ENCODE data around the gene PHF12.

PHF12 gene

DNA sequence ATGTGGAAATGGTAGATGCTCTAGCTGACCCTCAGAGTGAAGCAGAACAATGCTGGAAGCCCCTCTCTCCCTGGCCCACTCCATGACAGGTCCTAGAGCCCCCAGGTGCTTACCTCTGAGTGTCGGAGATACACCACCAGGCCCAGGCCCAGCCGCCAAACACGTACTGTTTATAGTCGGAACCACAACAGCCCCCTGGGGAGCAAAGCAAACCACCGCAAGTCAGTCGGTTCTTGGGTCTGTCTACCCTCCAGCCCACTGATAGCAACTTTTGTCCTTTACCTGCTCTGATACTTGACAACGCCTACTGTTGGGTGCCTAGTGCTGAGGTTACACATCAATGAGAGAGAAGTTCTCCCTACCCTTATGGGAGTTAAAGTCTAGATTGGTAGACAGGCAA is 62.5 kb downstream of the PHF12 start:
- ATAC-seq: no peak
- TF ChIP-seq BACH2 (CRISPR knock-in tag; IDR thresholded peaks at IDR 0.05; ENCODE audit: borderline replicate concordance) (no peak), TCF4 (CRISPR knock-in tag; IDR thresholded peaks at IDR 0.05; ENCODE audit: borderline replicate concordance) (no peak), PPARA (CRISPR knock-in tag; IDR thresholded peaks at IDR 0.05; ENCODE audit: borderline replicate concordance) (no peak), ZFP3 (CRISPR knock-in tag; IDR thresholded peaks at IDR 0.05) (no peak), ZNF70 (CRISPR knock-in tag; IDR thresholded peaks at IDR 0.05) (no peak), ZNF8 (CRISPR knock-in tag; IDR thresholded peaks at IDR 0.05) (no peak), ISL1 (CRISPR knock-in tag; IDR thresholded peaks at IDR 0.05) (no peak), OSR1 (CRISPR knock-in tag; IDR thresholded peaks at IDR 0.05) (no peak), CSDC2 (CRISPR knock-in tag; IDR thresholded peaks at IDR 0.05) (no peak), TOX (CRISPR knock-in tag; IDR thresholded peaks at IDR 0.05; ENCODE audit: borderline replicate concordance) (no peak), ZNF565 (CRISPR knock-in tag; conservative IDR thresholded peaks at IDR 0.05; ENCODE audit: low read depth) (no peak), ARNTL (CRISPR knock-in tag; IDR thresholded peaks at IDR 0.05; ENCODE audit: borderline replicate concordance, low read depth) (no peak), ZFP30 (CRISPR knock-in tag; IDR thresholded peaks at IDR 0.05) (no peak), GLIS3 (CRISPR knock-in tag; IDR thresholded peaks at IDR 0.05) (no peak), ESRRG (CRISPR knock-in tag; IDR thresholded peaks at IDR 0.05) (no peak), SNAI2 (CRISPR knock-in tag; IDR thresholded peaks at IDR 0.05) (no peak)
- TF ChIP-seq, protein P1, sequence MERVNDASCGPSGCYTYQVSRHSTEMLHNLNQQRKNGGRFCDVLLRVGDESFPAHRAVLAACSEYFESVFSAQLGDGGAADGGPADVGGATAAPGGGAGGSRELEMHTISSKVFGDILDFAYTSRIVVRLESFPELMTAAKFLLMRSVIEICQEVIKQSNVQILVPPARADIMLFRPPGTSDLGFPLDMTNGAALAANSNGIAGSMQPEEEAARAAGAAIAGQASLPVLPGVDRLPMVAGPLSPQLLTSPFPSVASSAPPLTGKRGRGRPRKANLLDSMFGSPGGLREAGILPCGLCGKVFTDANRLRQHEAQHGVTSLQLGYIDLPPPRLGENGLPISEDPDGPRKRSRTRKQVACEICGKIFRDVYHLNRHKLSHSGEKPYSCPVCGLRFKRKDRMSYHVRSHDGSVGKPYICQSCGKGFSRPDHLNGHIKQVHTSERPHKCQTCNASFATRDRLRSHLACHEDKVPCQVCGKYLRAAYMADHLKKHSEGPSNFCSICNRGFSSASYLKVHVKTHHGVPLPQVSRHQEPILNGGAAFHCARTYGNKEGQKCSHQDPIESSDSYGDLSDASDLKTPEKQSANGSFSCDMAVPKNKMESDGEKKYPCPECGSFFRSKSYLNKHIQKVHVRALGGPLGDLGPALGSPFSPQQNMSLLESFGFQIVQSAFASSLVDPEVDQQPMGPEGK (CRISPR knock-in tag; IDR thresholded peaks at IDR 0.05; ENCODE audit: borderline replicate concordance): no peak
- TF ChIP-seq, protein P2, sequence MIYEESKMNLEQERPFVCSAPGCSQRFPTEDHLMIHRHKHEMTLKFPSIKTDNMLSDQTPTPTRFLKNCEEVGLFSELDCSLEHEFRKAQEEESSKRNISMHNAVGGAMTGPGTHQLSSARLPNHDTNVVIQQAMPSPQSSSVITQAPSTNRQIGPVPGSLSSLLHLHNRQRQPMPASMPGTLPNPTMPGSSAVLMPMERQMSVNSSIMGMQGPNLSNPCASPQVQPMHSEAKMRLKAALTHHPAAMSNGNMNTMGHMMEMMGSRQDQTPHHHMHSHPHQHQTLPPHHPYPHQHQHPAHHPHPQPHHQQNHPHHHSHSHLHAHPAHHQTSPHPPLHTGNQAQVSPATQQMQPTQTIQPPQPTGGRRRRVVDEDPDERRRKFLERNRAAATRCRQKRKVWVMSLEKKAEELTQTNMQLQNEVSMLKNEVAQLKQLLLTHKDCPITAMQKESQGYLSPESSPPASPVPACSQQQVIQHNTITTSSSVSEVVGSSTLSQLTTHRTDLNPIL (CRISPR knock-in tag; IDR thresholded peaks at IDR 0.05; ENCODE audit: low read depth): no peak
- TF ChIP-seq, protein P3, sequence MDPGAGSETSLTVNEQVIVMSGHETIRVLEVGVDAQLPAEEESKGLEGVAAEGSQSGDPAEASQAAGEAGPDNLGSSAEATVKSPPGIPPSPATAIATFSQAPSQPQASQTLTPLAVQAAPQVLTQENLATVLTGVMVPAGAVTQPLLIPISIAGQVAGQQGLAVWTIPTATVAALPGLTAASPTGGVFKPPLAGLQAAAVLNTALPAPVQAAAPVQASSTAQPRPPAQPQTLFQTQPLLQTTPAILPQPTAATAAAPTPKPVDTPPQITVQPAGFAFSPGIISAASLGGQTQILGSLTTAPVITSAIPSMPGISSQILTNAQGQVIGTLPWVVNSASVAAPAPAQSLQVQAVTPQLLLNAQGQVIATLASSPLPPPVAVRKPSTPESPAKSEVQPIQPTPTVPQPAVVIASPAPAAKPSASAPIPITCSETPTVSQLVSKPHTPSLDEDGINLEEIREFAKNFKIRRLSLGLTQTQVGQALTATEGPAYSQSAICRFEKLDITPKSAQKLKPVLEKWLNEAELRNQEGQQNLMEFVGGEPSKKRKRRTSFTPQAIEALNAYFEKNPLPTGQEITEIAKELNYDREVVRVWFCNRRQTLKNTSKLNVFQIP (CRISPR knock-in tag; IDR thresholded peaks at IDR 0.05; ENCODE audit: borderline replicate concordance, low read depth): no peak

DNA sequence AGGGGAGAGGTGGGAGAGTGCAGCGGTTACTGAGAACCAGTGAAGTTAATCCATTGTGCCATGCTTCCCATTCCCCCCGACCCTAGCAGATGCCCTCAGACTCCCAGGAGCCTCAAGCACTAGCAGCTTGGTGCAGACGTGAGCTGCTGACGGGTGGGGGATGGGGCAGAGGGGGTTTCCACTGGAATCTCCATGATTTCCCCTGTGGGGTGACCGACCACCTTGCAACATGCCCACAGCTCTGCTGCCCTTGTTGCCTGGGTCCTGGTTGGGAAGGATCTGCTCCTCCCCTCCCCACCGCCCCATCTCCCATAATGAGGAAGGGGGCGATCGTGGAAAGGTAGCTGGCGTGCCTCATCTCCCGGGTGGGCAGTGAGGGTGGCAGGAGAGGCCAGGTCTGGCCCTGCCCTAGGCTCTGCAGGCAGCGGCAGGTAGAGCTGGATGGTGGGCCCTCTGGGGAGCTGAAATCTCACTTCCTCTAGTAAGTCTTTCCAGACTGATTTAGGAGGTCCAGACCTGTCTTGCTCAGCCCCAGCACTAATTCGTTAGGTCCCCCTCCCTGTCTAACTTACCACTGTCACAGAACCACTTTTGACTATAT is 63.3 kb downstream of the PHF12 start:
- TF ChIP-seq ZC3H10 (CRISPR knock-in tag; IDR thresholded peaks at IDR 0.05): no peak
- no peak for TF ChIP-seq ISL1 (CRISPR knock-in tag; IDR thresholded peaks at IDR 0.05)
- no peak for TF ChIP-seq ESRRG (CRISPR knock-in tag; IDR thresholded peaks at IDR 0.05)
- no peak for TF ChIP-seq SNAI2 (CRISPR knock-in tag; IDR thresholded peaks at IDR 0.05)
- no peak for TF ChIP-seq CSDC2 (CRISPR knock-in tag; IDR thresholded peaks at IDR 0.05)
- TF ChIP-seq ZNF8 (CRISPR knock-in tag; IDR thresholded peaks at IDR 0.05): no peak
- no peak for TF ChIP-seq OSR1 (CRISPR knock-in tag; IDR thresholded peaks at IDR 0.05)
- no peak for ATAC-seq

DNA sequence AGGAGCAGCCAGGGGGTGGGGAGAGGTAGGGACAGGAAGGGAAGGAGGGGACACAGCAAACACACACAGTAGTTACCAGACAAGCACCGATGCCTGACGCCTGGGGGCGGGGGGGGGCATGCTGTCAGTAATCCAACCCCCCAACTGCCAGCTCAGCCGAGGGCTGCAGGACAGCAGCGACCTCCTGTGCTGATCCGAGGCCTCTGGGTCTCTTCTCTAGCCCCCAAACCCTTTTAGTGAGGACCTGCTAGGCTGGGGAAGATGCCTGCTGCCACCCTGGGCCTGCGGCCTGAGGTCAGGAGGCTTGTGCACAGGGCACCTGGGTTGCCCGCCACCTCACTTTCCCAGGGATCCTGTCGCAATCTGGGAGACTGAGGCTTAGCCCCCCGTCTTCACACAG is 65.4 kb downstream of the PHF12 start:
- no peak for TF ChIP-seq ISL1 (CRISPR knock-in tag; IDR thresholded peaks at IDR 0.05)
- TF ChIP-seq, protein P4, sequence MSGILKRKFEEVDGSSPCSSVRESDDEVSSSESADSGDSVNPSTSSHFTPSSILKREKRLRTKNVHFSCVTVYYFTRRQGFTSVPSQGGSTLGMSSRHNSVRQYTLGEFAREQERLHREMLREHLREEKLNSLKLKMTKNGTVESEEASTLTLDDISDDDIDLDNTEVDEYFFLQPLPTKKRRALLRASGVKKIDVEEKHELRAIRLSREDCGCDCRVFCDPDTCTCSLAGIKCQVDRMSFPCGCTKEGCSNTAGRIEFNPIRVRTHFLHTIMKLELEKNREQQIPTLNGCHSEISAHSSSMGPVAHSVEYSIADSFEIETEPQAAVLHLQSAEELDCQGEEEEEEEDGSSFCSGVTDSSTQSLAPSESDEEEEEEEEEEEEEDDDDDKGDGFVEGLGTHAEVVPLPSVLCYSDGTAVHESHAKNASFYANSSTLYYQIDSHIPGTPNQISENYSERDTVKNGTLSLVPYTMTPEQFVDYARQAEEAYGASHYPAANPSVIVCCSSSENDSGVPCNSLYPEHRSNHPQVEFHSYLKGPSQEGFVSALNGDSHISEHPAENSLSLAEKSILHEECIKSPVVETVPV (CRISPR knock-in tag; IDR thresholded peaks at IDR 0.05): no peak
- TF ChIP-seq GLIS3 (CRISPR knock-in tag; IDR thresholded peaks at IDR 0.05): no peak
- no peak for TF ChIP-seq PPARA (CRISPR knock-in tag; IDR thresholded peaks at IDR 0.05; ENCODE audit: borderline replicate concordance)
- TF ChIP-seq ZC3H10 (CRISPR knock-in tag; IDR thresholded peaks at IDR 0.05): no peak
- no peak for TF ChIP-seq CSDC2 (CRISPR knock-in tag; IDR thresholded peaks at IDR 0.05)
- TF ChIP-seq ZNF70 (CRISPR knock-in tag; IDR thresholded peaks at IDR 0.05): no peak
- no peak for TF ChIP-seq OSR1 (CRISPR knock-in tag; IDR thresholded peaks at IDR 0.05)
- TF ChIP-seq ARNTL (CRISPR knock-in tag; IDR thresholded peaks at IDR 0.05; ENCODE audit: borderline replicate concordance, low read depth): no peak
- no peak for TF ChIP-seq SNAI2 (CRISPR knock-in tag; IDR thresholded peaks at IDR 0.05)
- TF ChIP-seq RARB (CRISPR knock-in tag; IDR thresholded peaks at IDR 0.05): no peak
- no peak for TF ChIP-seq ZNF565 (CRISPR knock-in tag; conservative IDR thresholded peaks at IDR 0.05; ENCODE audit: low read depth)
- TF ChIP-seq, protein P3 (CRISPR knock-in tag; IDR thresholded peaks at IDR 0.05; ENCODE audit: borderline replicate concordance, low read depth): no peak
- TF ChIP-seq ESRRG (CRISPR knock-in tag; IDR thresholded peaks at IDR 0.05): no peak
- no peak for ATAC-seq
